22Rv1 (cell line): Measurements from ENCODE around the gene NFU1.

Experiments used
- CTCF ChIP-seq: fragments of 450-650 bp; IDR thresholded peaks from 2 replicates; pipeline ENCODE4 v1.5.1; 2017; ENCODE audit warnings: mild to moderate bottlenecking
- ZFX ChIP-seq: fragments of 450-650 bp; IDR thresholded peaks from 2 replicates; pipeline ENCODE4 v1.6.1; 2017; ENCODE audit warnings: antibody characterized with exemption, borderline replicate concordance

DNA sequence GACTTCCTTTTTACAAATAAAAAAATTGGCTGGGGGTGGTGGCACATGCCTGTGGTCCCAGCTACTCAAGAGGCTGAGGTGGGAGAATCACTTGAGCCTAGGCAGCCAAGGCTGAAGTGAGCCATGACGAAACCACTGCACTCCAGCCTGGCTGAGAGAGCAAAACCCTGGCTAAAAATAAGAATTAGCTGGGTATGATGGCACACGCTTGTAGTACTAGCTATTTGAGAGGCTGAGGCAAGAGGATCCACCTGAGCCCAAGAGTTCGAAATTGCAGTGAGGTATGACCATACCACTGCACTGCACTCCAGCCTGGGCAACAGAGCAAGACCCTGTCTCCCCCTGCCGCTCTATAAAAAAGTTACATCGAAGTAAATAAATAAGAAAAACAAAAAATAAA is 83.9 kb downstream of the NFU1 start:
- TF ChIP-seq CTCF (no peak), ZFX (no peak)
